GM06990 (cell line): ENCODE results near the gene MSANTD2.
A peak's percentile ranks its signal among the peaks of the same experiment; 100 is the strongest.

ENCODE experiments used
- DNase-seq: peaks from one replicate; pipeline ENCODE4 v3.0.0-alpha.2; 2011; ENCODE audit not compliant: insufficient read length; ENCODE audit errors: extremely low read depth
- H3K27me3 ChIP-seq: replicated peaks from 2 replicates; pipeline ENCODE4 v1.6.0; 2011; ENCODE audit warnings: low read length; ENCODE audit not compliant: control insufficient read depth, insufficient read depth
- H3K36me3 ChIP-seq: 2 replicates; pipeline ENCODE4 v1.5.1; 2011; ENCODE audit warnings: low read length; ENCODE audit not compliant: control insufficient read depth, insufficient read depth
- H3K4me3 ChIP-seq: replicated peaks from 2 replicates; pipeline ENCODE4 v1.5.1; 2011; ENCODE audit warnings: low read depth, mild to moderate bottlenecking, control low read depth, low read length
- CTCF ChIP-seq: IDR thresholded peaks from 2 replicates; pipeline ENCODE4 v1.5.1; 2011; ENCODE audit warnings: low read length, control low read depth, mild to moderate bottlenecking, inconsistent platforms; ENCODE audit not compliant: insufficient read depth, poor library complexity, severe bottlenecking

MSANTD2 gene

GRCh38 chr11:124800226-124800929 is at the start of gene MSANTD2:
MSANTD2 (minus strand) TSS chr11:124800406; CDS start chr11:124800380, 26 bp downstream.
- TF ChIP-seq CTCF, result no peak
- H3K36me3 ChIP-seq, result no peaks in the 10 kb centered on the region; the same call in 1 of the 2 replicates
- peak within 1 kb of the TSS; percentile 86 for H3K4me3 ChIP-seq
- DNase-seq, result peak; percentile 87
- no peaks in the 10 kb centered on the region for H3K27me3 ChIP-seq

GRCh38 chr11:124846070-124846673 is 46.0 kb upstream of the MSANTD2 start:
- TF ChIP-seq CTCF, result no peak
- DNase-seq, result no peak
- Histone ChIP-seq H3K27me3 (peaks cover 14% of the 10 kb centered on the region), H3K36me3 (no peaks in the 10 kb centered on the region), H3K4me3 (no peak overlapping the region)

DNA sequence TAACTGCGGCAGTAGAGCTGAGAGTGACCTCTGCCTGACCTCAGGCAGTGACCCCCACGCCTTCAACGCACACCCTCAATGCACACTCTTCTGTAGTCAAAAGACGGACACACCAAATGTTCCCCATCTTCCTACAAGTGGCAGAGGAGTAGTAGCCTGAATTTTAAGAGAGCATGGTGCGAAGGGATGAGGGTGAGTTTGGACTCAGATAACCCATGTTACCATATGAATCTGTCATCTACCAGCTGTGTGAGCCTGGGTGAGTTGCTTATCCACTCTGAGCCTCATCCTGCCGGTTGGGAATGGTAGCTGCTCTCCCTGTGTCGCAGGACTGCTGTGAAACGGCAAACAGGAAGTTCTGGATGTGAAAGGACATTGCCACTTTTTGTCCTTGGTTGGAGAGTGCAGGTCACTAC is 44.5 kb upstream of the MSANTD2 start:
- H3K27me3 ChIP-seq, result peaks cover 14% of the 10 kb centered on the region
- DNase-seq, result no peak
- H3K36me3 ChIP-seq, result no peaks in the 10 kb centered on the region
- H3K4me3 ChIP-seq, result no peak overlapping the region
- TF ChIP-seq CTCF, result no peak

GRCh38 chr11:124843616-124843910 is 43.4 kb upstream of the MSANTD2 start:
- H3K4me3 ChIP-seq, result no peak overlapping the region
- peaks cover 16% of the 10 kb centered on the region for H3K27me3 ChIP-seq
- H3K36me3 ChIP-seq, result no peaks in the 10 kb centered on the region
- no peak for DNase-seq
- no peak for TF ChIP-seq CTCF

- H3K4me3 ChIP-seq, result no peak overlapping the region
- H3K27me3 ChIP-seq, result peaks cover 14% of the 10 kb centered on the region
- TF ChIP-seq CTCF, result no peak
- DNase-seq, result no peak
- no peaks in the 10 kb centered on the region for H3K36me3 ChIP-seq
Observed at GRCh38 chr11:124842305-124842704, 42.1 kb upstream of the MSANTD2 start.

- Histone ChIP-seq H3K36me3 (no peaks in the 10 kb centered on the region), H3K4me3 (no peak overlapping the region), H3K27me3 (peaks cover 14% of the 10 kb centered on the region)
- TF ChIP-seq CTCF, result no peak
- DNase-seq, result no peak
Observed at GRCh38 chr11:124841840-124842239, 41.6 kb upstream of the MSANTD2 start.
